A549 (cell line): ENCODE data around the gene ILDR2.

Experiments
- BHLHE40 ChIP-seq: IDR thresholded peaks from 2 replicates; pipeline ENCODE4 v1.6.1; 2012; ENCODE audit warnings: low read depth, low read length, inconsistent platforms
- CHD2 ChIP-seq: fragments of 150-350 bp; IDR thresholded peaks from 2 replicates; pipeline ENCODE4 v1.6.1; 2014; ENCODE audit warnings: low read length; ENCODE audit not compliant: partially characterized antibody
- CTCF ChIP-seq: fragments of >200 bp; sonication (Bioruptor Twin); formaldehyde crosslinking; IDR thresholded peaks from 3 replicates; pipeline ENCODE4 v1.5.1; 2016
- HOXA7 ChIP-seq: fragments of 250-450 bp; sonication (Bioruptor Pico); IDR thresholded peaks from 2 replicates; pipeline ENCODE4 v1.5.0; 2020; ENCODE audit warnings: mild to moderate bottlenecking, moderate library complexity
- MAX ChIP-seq: IDR thresholded peaks from 2 replicates; pipeline ENCODE4 v1.6.1; 2012
- PBX3 ChIP-seq: IDR thresholded peaks from 2 replicates; pipeline ENCODE4 v1.6.1; 2012
- POLR2AphosphoS2 ChIP-seq: conservative IDR thresholded peaks from 2 replicates; pipeline ENCODE4 v1.6.1; 2012; ENCODE audit warnings: low read length, improper control_type of control experiment, inconsistent platforms

GRCh38 chr1:167011560-167012191 lies 36.3 kb upstream of the ILDR2 start:
- no peak for TF ChIP-seq CTCF
- no peak for TF ChIP-seq MAX
- no peak for TF ChIP-seq POLR2AphosphoS2
- TF ChIP-seq PBX3, result no peak
- TF ChIP-seq HOXA7 (CRISPR knock-in tag), result no peak
- no peak for TF ChIP-seq BHLHE40
- TF ChIP-seq CHD2, result no peak
